ENCODE data around the gene VSX1.

The VSX1 gene

GRCh38 chr20:25076731-25077609, 5.0 kb downstream of the VSX1 start:
- H3K9me3 ChIP-seq (ENCODE audit: low read depth, low read length), result no peaks in the 10 kb centered on the region
- H3K36me3 ChIP-seq (ENCODE audit: insufficient read depth, low read length), result no peaks in the 10 kb centered on the region
- H3K4me3 ChIP-seq, result no peak overlapping the region
- no peak for TF ChIP-seq EZH2 (IDR thresholded peaks at IDR 0.05)
- no peak for TF ChIP-seq POLR2AphosphoS5 (IDR thresholded peaks at IDR 0.05; ENCODE audit: borderline replicate concordance, low read depth, low read length)
- TF ChIP-seq FOXP2 (optimal IDR thresholded peaks at IDR 0.05; ENCODE audit: control extremely low read depth, extremely low read length, insufficient read depth), result no peak
- no peak overlapping the region for H3K27ac ChIP-seq
- DNase-seq (ENCODE audit: low read depth, low spot score), result no peak
- no peak overlapping the region for H3K9ac ChIP-seq (ENCODE audit: insufficient read length)

- no peak for DNase-seq (ENCODE audit: low read depth, low spot score)
- no peak overlapping the region for H3K27ac ChIP-seq
- H3K9ac ChIP-seq (ENCODE audit: insufficient read length), result no peak overlapping the region
These were observed 5.7 kb downstream of the VSX1 start for GRCh38 chr20:25076201-25076600.

GRCh38 chr20:25073544-25073943, 8.4 kb downstream of the VSX1 start:
- no peak for DNase-seq (ENCODE audit: low read depth, low spot score)
- Histone ChIP-seq H3K27ac (no peak overlapping the region), H3K9me3 (ENCODE audit: low read depth, low read length) (no peaks in the 10 kb centered on the region), H3K36me3 (ENCODE audit: insufficient read depth, low read length) (no peaks in the 10 kb centered on the region), H3K4me3 (no peak overlapping the region), H3K9ac (ENCODE audit: insufficient read length) (no peak overlapping the region)
- TF ChIP-seq FOXP2 (optimal IDR thresholded peaks at IDR 0.05; ENCODE audit: control extremely low read depth, extremely low read length, insufficient read depth) (no peak), POLR2AphosphoS5 (IDR thresholded peaks at IDR 0.05; ENCODE audit: borderline replicate concordance, low read depth, low read length) (no peak), EZH2 (IDR thresholded peaks at IDR 0.05) (no peak)

More at GRCh38 chr20:25076201-25076600, 5.7 kb downstream of the VSX1 start:
- no peaks in the 10 kb centered on the region for H3K36me3 ChIP-seq (ENCODE audit: insufficient read depth, low read length)
- no peaks in the 10 kb centered on the region for H3K9me3 ChIP-seq (ENCODE audit: low read depth, low read length)
- H3K4me3 ChIP-seq, result no peak overlapping the region
- no peak for TF ChIP-seq FOXP2 (optimal IDR thresholded peaks at IDR 0.05; ENCODE audit: control extremely low read depth, extremely low read length, insufficient read depth)
- TF ChIP-seq EZH2 (IDR thresholded peaks at IDR 0.05), result no peak
- TF ChIP-seq POLR2AphosphoS5 (IDR thresholded peaks at IDR 0.05; ENCODE audit: borderline replicate concordance, low read depth, low read length), result no peak

- no peak overlapping the region for H3K27ac ChIP-seq
- TF ChIP-seq EZH2 (IDR thresholded peaks at IDR 0.05) (no peak), POLR2AphosphoS5 (IDR thresholded peaks at IDR 0.05; ENCODE audit: borderline replicate concordance, low read depth, low read length) (no peak), FOXP2 (optimal IDR thresholded peaks at IDR 0.05; ENCODE audit: control extremely low read depth, extremely low read length, insufficient read depth) (no peak)
- no peak for DNase-seq (ENCODE audit: low read depth, low spot score)
These were observed 9.6 kb downstream of the VSX1 start for GRCh38 chr20:25072226-25072811.

GRCh38 chr20:25071734-25072133, 10.2 kb downstream of the VSX1 start:
- Histone ChIP-seq H3K27ac (no peak overlapping the region), H3K36me3 (ENCODE audit: insufficient read depth, low read length) (no peaks in the 10 kb centered on the region), H3K9me3 (ENCODE audit: low read depth, low read length) (no peaks in the 10 kb centered on the region), H3K9ac (ENCODE audit: insufficient read length) (no peak overlapping the region), H3K4me3 (no peak overlapping the region)
- DNase-seq (ENCODE audit: low read depth, low spot score), result no peak
- no peak for TF ChIP-seq FOXP2 (optimal IDR thresholded peaks at IDR 0.05; ENCODE audit: control extremely low read depth, extremely low read length, insufficient read depth)
- no peak for TF ChIP-seq POLR2AphosphoS5 (IDR thresholded peaks at IDR 0.05; ENCODE audit: borderline replicate concordance, low read depth, low read length)
- no peak for TF ChIP-seq EZH2 (IDR thresholded peaks at IDR 0.05)

More at GRCh38 chr20:25072226-25072811, 9.6 kb downstream of the VSX1 start:
- Histone ChIP-seq H3K9me3 (ENCODE audit: low read depth, low read length) (no peaks in the 10 kb centered on the region), H3K36me3 (ENCODE audit: insufficient read depth, low read length) (no peaks in the 10 kb centered on the region), H3K9ac (ENCODE audit: insufficient read length) (no peak overlapping the region), H3K4me3 (no peak overlapping the region)

- TF ChIP-seq POLR2AphosphoS5 (IDR thresholded peaks at IDR 0.05; ENCODE audit: borderline replicate concordance, low read depth, low read length), result no peak
- no peak for TF ChIP-seq FOXP2 (optimal IDR thresholded peaks at IDR 0.05; ENCODE audit: control extremely low read depth, extremely low read length, insufficient read depth)
- TF ChIP-seq EZH2 (IDR thresholded peaks at IDR 0.05), result no peak
- no peak for DNase-seq (ENCODE audit: low read depth, low spot score)
- Histone ChIP-seq H3K9me3 (ENCODE audit: low read depth, low read length) (no peaks in the 10 kb centered on the region), H3K36me3 (ENCODE audit: insufficient read depth, low read length) (no peaks in the 10 kb centered on the region), H3K27ac (no peak overlapping the region), H3K9ac (ENCODE audit: insufficient read length) (no peak overlapping the region), H3K4me3 (no peak overlapping the region)
These were observed 11.0 kb downstream of the VSX1 start for GRCh38 chr20:25070821-25071473.

GRCh38 chr20:25067102-25067987, 14.6 kb downstream of the VSX1 start:
- H3K27ac ChIP-seq, result no peak overlapping the region
- no peak overlapping the region for H3K9ac ChIP-seq (ENCODE audit: insufficient read length)
- no peak for DNase-seq (ENCODE audit: low read depth, low spot score)
- H3K9me3 ChIP-seq (ENCODE audit: low read depth, low read length), result no peaks in the 10 kb centered on the region
- TF ChIP-seq FOXP2 (optimal IDR thresholded peaks at IDR 0.05; ENCODE audit: control extremely low read depth, extremely low read length, insufficient read depth), result no peak
- no peak for TF ChIP-seq EZH2 (IDR thresholded peaks at IDR 0.05)
- no peak for TF ChIP-seq POLR2AphosphoS5 (IDR thresholded peaks at IDR 0.05; ENCODE audit: borderline replicate concordance, low read depth, low read length)
- H3K36me3 ChIP-seq (ENCODE audit: insufficient read depth, low read length), result no peaks in the 10 kb centered on the region
- no peak overlapping the region for H3K4me3 ChIP-seq

Measured in SK-N-MC (cell line).